ENCODE results near the gene CCPG1.

Gene CCPG1

DNA sequence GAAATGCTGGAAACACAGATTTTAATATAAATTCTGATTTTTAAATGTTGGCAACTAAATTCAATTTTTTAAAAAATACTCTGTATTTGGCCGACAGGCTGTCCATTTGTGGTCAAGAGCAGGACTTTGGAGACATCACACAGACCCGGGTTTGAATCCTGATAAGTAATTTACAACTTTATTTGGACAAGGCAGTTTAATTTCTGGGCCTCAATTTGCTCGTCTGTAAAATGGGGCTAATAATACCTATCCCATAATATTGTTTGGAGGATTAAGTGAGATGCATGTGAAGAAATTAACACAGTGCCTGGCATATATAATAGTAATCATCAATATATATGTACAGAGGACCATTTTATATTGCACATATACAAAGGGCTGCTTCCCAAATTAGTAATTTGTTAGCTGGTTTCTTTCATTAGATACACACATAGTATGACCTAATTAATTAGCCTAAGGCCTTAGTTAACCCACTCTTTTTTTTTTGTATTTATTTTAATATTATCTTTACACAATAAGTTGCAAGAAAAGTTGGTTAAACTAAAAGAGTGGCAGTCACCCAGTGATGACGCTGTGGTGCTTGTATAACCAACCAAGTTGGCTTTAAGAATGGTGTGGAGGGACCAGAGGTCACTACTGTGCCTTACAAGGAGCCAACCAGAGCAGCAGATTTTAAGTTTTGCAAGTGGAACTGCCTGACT lies 88.5 kb downstream of the CCPG1 start:
- DNase-seq (ENCODE audit: low read depth) = peak; percentile 70

DNA sequence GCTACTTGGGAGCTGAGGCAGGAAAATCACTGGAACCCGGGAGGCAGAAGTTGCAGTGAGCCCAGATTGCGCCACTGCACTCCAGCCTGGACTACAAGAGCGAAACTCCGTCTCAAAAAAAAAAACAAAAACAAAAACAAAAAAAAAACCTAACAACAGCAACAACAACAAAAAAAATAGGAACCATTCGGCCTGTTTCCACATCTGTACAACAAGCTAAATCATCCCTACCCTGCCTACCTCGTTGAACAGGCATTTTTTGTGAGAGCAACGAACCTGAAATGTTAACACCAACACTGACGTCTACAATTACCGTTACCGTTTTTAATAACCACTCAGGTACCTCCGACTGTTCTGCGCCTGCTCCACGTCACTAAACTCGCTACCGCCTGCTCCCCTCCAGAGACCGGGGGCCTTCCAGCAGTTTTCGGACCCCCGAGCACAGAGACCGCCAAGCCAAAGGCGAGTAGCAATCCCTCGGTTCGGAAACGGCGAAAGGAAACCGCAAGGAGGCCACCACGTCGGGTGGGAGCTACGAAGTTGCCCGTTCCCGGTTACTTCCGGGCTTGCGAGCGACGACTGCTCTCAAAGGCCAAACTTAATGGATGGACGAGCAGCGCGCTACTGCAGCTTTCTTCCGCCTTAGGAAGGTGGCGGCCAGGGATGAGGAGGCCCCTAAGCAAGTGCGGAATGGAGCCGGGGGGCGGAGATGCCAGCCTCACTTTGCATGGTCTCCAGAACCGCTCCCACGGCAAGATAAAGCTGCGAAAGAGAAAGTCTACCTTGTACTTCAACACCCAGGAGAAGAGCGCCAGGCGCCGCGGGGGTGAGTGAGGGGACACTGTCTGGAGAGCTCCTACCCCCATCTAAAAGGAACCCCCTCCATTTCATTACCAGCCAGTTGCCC lies 89.3 kb downstream of the CCPG1 start, which contains the start of the genes PIGB and PIGBOS1:
Gene PIGB (plus strand): TSS at position 635 of the 907 bp plus-strand sequence. CDS start 29 bp downstream, at position 664.
Gene PIGBOS1 (minus strand): TSS at position 536 of the 907 bp plus-strand sequence. CDS start 1,331 bp downstream, outside the sequence.
- peak; percentile 80 for DNase-seq (ENCODE audit: low read depth)

Data from stromal cell of bone marrow (primary cell).